HG03039 (cell line): ENCODE data around the gene CEP112.
"Not testable (repeated sequence)": the region's sequence is repeated elsewhere in the genome, so short reads cannot be mapped to it uniquely, and the experiment has no call there.

ENCODE experiments used
- ATAC-seq: cut with Tn5 transposase; IDR thresholded peaks from one replicate; pipeline ENCODE4 v1.9.1; 2021; ENCODE audit warnings: mild to moderate bottlenecking, moderate library complexity; ENCODE audit not compliant: unreplicated experiment

CEP112 gene

DNA sequence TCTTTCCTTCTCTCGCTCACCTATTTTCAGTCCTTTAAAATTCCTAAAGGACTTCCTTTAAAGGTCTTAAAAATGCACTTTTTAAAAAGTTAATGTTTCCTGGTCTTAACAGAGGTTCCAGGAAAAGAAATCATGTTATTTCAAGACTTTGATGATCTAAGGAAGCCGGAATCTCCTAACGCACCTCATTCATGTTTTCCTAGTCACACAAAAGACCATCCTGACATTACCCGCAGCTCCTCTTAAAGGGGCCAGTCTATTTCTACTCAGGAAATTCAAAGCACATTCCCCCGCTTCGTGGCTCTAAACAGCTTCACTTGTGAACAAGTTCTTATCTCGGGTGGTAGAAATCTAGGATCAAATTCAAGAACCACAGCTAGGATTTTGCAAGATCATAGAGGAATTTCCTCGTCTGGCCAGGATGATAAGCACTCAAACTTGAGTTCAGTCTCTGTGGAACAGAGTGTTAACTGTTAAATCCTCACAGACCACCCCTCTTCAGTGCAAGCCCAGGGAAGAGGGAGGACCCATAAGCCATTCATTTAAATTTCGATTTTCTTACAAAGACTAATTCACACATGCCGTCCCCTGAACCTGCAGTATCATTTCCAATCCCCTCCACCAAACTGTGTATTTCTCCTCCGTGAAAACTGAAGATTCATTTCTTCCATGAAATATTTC is 493.4 kb downstream of the CEP112 start:
- no peak for ATAC-seq

- no peak for ATAC-seq
Measured at GRCh38 chr17:65697661-65698060, 494.3 kb downstream of the CEP112 start.

DNA sequence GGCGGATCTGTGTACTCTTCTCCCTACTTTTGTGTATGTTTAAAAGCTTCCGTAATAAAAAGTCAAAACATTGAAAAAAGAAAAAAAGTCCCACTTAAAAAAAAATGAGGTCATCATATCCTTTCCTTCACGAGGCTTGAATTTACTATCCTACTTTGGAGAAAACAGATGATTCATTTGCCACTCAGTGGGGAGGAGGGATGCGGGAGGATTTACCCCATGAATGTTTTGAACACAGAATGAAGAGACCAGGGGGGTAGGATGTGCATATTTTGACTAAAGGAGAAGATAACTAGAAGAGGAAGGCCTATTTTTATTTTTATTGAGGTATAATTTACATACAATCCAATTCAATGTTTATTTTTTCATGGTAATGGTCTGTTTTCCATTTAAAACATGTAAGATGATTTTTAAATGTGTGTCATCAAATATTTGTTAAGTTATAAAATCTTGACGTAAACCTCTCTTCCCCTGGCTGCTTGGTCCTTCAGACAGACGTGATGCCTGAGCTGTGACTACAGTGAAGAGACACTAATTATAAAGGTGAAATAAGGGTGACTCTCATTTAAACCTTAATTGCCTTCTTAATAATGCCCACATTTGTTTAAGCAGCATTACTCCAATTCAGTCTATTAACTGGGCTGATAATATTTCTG is 495.1 kb downstream of the CEP112 start:
- ATAC-seq = no peak

DNA sequence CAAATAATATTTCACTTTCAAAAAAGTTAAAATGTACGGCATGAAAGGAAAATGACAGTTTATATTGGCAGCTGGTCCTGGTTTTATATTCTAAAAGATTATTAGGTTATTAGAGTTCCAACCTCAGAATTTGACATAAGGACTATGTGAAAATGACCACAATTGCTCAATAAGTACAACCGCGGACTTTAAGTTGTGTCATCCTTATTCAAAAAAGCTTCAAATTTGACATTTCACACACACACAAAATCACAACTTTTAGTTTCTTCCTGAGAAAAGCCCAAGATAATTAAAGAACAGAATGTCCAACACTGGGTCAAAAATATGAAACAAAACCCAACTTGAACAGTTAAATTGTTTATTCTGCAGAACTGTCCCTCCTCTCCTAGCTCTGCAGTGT is 497.3 kb downstream of the CEP112 start:
- ATAC-seq = no peak

GRCh38 chr17:65690626-65691310 is 501.2 kb downstream of the CEP112 start:
- no peak for ATAC-seq

DNA sequence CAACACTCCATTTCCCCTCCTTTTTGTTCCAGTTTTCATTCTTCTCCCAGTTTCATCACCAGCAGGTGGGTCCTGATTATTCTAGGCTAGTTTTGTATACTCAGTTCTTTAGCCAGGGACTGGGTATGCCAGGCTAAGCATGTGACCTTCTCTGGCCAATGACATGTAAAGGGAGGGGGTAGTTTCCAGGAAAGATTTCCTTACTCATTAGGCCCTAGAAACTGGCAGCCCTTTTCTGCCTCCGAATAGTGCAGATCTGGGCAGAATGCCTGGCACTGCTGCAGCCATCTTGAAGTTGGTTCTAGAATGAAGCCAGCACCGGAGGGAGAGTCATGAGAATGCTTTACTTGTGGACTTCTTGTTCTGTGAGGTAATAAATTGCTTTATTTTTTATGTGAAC is 503.6 kb downstream of the CEP112 start:
- ATAC-seq = no peak

DNA sequence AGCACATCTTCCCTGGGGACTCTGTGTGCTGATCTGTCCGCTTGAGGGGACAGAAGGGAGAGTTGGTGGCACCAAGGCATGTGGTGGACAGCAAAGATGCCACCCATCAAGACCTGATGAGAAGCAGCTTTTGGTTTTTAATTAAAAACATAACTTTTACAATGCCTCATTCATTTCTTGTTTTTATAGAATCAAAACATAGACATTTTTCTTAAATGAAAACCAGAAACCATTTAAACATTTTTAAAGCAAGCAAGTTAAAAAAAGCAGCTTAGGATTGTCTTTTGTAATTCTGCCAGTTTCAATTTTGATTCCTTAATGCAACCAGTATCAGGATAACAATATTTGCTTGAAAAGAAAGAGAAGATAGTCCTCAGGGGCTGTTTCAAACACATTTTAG is 506.8 kb downstream of the CEP112 start:
- ATAC-seq = no peak

GRCh38 chr17:65684631-65685030 is 507.3 kb downstream of the CEP112 start:
- ATAC-seq = no peak

- ATAC-seq = no peak
Measured at GRCh38 chr17:65683428-65683827, 508.5 kb downstream of the CEP112 start.

GRCh38 chr17:65681763-65682162 is 510.2 kb downstream of the CEP112 start:
- ATAC-seq = not testable (repeated sequence)

GRCh38 chr17:65679165-65679845 is 512.6 kb downstream of the CEP112 start:
- no peak for ATAC-seq

DNA sequence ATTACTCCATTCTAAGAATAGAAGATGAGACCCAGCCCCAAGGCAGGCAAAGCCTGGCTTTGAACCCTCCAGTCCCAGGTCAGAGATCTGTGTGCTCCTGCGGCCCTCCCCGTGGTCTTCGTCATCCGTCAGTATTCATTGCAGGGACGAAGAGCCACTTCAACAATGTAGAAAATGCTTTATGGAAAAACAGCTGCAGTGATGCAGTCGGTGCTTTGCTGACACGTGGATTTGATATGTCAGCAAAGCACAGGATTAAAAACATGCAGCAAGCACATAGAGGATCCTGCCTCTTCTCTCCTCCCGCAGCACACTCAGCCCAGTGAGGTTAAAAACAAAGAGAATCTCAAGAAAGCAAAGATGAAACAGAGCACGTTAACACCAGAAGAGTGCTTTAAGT is 513.4 kb downstream of the CEP112 start:
- no peak for ATAC-seq

- ATAC-seq = no peak
Measured at GRCh38 chr17:65677932-65678331, 514.0 kb downstream of the CEP112 start.

DNA sequence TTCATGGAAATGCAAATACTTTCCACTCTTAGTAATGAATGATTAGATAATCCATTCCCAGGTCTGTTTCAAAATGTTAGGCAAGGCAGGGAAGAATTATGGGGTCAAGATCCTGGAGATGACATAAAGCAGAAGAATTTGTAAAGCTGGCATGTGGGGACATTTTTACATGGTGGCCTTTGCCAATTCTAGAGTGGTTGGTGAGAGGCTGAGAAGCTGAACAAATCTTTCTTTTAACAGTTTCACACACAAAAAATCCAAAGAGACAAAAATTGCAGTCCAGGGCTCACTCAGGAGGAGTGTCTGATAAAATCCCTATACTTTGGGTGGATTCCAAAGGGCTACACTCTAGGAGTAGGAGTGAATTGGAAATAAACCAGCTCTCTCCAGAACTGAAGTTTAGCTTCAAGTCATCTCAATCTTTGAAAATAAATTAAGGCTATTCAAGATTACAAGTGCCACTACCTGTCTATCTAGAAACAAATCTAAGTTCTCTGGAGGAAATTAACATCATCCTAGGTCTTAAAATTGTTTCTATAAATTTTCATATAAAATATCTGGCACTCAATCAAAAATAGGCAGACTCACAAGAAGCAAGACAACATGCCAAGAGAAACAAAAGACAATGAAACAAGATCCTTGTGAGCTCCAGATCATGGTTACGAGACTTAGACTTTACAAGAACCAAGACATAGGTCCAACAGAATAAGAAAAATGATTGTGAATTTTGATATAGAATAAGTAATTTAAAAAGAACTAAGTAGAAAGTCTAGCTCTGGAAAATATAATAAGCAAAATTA is 517.5 kb downstream of the CEP112 start:
- ATAC-seq = no peak

GRCh38 chr17:65670667-65671371 is 521.1 kb downstream of the CEP112 start:
- no peak for ATAC-seq

DNA sequence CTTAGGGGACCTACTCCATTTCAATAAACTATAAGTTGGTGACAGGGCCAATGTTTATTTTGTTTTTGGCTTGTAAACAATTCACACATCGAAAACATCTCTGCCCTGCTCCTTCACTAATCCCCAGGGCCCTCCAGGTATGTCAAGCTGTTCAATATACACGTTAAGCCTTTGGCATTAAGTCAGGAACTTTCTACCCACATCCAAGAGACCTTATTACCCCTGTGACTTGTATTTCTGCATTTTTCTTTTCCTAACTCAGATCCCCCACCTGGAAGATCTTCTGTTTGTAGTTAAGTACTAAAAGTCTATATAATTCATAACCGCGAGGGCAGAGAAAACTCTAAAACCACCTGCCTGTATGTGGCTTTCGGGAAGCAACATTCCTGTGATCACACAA is 523.7 kb downstream of the CEP112 start:
- ATAC-seq = no peak

DNA sequence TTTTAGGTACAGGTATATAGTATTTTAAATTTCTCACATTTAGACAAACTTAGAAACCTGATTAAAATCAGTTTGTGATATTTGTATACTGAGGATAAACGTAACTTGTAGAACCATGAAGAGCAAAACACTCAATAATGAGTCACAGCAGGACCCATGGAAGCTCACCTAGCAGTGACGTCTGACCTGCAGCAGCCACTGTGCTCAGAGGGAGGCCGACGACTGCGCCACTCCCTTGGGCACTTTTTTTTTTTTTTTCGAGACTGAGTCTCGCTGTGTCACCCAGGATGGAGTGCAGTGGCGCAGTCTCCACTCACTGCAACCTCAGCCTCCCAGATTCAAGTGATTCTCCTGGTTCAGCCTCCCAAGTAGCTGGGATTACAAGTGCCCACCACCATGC is 524.3 kb downstream of the CEP112 start:
- ATAC-seq = no peak

- ATAC-seq = no peak
Measured at GRCh38 chr17:65666876-65667321, 525.0 kb downstream of the CEP112 start.

GRCh38 chr17:65665966-65666365 is 526.0 kb downstream of the CEP112 start:
- ATAC-seq = no peak

GRCh38 chr17:65664696-65665095 is 527.2 kb downstream of the CEP112 start:
- ATAC-seq = no peak
